NCI-H2227 (cell line): ENCODE data around the gene TMEM184B.

ENCODE experiments used
- DNase-seq: peaks from one replicate; lab custom pipeline; 2025; ENCODE audit not compliant: unreplicated experiment; lab: John Stamatoyannopoulos, UW

Gene TMEM184B

DNA sequence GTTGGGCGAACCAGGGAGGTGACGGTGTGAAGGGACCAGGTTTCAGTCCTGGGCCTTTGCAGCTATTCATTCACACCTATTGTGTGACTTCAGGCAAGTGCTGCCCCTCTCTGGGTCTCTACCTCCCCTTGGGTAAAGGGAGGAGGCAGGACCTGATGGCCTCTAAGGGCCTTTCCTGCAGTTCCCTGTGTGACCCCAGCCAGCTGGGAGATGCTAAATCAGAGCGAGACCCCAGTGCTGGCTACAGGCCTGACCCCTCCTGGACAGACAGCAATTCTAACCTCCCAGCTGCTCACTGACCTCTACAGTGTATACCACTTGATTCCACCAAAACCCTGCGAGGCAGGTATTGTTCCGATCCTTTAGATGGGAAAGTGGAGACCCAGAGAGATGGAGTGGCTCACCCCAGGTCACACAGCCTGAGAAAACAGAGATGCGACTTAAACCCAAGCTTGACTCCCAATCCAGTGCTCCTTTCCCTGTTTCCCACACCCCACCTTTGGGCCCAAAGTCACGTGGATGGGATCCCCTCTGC is 64.8 kb downstream of the TMEM184B start:
- DNase-seq: no peak

DNA sequence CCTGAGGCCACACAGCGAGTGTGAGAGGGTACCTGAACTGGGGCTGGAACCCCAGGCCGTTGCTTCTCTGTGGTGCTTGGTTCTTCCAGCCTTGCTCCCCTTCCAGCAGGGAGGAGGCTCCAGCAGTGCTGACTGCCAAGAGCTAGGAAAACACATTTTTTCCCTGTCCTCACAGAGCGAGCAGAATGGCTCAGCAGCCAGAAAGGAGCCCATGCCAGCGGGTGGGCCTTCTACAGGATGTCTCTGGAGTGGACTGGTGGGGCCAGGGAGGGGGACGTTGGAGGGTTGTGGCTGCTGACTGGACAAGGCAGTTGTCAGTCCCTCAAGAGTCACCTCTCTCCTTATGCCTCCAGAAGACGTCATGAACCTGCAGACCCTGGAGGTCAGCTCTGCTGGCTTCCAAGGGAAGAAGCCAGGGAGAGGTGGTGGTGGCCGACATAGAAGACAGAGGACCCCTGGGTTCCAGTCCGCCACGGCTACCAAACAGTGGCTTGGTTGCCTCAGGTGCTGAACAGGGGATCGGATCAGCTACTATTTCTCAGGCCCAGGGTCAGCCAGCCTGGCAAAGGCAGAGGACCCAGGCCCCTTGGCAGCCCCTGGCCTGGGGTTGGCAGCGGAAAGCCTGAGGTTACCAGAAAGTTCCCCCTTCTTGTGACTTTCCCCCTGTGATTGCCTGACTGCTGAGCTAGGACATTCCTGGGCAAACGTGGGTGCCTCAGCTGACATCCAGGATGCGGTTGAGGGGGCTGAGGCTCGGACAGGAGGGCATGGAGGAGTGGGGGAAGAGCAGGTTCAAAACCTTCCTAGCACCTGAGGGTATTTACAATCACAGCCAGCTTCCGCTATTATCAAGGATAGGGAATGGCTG is 67.3 kb downstream of the TMEM184B start:
- no peak for DNase-seq

GRCh38 chr22:38204784-38205183 is 68.0 kb downstream of the TMEM184B start:
- DNase-seq: no peak

GRCh38 chr22:38203855-38204514 is 68.8 kb downstream of the TMEM184B start:
- no peak for DNase-seq

DNA sequence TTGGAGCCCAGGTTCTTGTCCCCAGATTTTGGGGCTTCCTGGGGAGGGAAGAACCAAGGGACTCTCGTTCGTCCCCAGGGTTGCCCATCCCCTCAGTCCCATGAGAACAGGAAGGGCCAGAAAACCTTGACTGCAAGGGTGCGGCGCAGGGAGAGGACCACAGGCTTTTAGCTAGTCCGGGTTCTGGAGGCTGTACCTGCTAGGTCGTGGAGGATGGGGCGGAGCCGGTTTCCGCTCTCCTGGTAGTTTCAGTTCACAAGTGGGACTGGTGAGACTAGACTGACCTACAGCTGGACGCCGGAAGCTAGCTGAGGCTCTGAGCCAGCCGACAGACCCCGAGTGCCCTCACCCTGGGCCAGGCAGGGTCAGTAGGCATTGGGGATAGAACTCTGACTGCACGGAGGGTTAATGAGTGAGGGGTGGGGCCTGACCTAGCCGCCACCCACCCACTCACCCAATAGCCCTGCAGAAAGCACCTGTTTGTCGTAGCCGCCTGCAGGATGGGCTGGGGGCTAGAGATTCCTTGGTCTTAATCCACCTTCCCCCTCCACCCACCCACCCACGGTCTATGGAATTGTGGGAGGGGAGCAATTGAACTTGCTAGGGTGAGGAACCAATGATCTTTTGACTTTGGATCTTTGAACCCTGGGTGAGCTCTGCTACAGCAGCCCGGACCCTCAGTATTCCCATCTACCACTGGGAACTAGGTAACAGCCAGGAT is 69.6 kb downstream of the TMEM184B start:
- peak; percentile 38 for DNase-seq

GRCh38 chr22:38202437-38203089 is 70.2 kb downstream of the TMEM184B start:
- DNase-seq: peak; percentile 65

DNA sequence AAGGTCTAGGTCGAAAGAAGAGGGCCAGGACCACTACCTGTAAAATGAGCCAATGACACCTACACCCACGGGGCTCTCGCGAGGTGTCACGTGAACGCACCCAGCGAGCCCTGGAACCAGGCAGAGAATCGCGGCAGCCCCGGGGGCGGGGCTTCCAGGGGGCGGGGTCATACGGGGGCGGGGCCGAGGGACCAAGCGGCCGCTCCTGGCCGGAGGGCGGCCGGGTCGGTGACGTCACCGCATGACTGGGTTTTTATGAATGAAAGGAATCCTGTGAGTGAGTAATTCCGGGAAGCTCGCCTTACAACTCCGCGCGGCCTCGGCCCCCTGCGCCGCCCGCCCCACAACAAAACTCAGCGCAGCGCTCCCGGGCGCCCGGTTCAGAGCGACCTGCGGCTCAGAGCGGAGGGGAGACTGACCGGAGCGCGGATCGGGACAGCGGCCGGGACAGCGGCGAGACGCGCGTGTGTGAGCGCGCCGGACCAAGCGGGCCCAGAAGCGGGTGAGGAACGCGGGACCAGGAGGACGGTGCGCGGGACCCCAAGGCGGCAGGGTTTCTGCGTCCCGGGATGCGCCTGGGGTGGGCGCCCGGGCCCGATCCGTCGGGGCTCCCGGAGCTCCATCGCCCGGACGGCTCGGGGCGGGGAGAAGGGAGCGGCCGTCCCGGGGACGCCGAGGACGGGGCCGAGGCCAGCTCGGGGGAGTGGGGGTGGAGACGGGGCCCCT is 70.9 kb downstream of the TMEM184B start, which contains the start of gene MAFF:
MAFF (plus strand) TSS at position 284 of the 726 bp plus-strand sequence. CDS start 11,860 bp downstream, outside the sequence.
- DNase-seq: peak; percentile 90

- DNase-seq: no peak
These were observed 71.5 kb downstream of the TMEM184B start for GRCh38 chr22:38201371-38201710.

DNA sequence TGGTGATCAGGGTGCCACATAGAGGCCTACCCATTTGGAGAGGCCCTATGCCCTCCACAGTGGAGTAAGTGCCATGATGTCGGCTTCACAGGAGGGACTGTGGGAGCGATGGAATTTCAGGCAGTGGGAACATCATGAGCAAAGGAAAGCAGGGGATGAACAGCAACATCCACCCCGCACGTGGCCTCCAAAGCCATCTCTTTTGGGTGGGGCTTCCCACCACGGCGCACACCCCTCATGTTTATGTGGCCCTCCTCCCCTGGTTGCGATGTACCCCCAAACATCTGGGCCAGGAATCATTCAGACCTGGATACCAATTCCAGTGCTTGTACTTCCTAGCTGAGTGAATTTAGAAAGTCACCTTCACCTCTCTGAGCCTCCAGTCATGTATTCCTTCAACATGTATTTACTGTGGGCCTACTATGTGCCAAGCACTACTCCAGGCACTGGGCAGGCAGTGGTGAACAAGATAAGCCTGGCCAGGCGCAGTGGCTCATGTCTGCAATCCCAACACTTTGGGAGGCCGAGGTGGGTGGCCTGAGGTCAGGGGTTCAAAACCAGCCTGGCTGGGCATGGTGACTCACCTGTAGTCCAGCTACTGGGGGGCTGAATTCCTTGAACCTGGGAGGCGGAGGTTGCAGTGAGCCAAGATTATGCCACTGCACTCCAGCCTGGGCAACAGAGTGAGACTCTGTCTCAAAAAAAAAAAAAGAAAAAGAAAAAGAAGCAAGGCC is 72.8 kb downstream of the TMEM184B start:
- no peak for DNase-seq

GRCh38 chr22:38196791-38197419 is 75.9 kb downstream of the TMEM184B start:
- peak; percentile 43 for DNase-seq

DNA sequence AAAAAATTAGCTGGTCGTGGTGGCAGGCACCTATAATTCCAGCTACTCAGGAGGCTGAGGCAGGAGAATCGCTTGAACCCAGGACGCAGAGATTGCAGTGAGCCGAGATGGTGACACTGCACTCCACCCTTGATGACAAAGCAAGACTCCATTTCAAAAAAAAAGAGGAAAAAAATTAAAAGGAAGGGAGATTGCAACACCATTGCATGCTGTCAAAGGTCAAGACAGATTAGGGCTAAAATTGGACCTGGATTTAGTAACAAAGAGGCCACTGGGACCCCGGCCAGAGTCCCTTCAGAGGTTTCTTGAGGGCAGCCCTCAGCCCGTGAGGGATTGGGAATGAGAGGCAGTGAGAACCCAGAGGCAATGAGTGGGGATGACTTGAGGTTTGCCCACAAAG is 79.2 kb downstream of the TMEM184B start:
- DNase-seq: no peak

DNA sequence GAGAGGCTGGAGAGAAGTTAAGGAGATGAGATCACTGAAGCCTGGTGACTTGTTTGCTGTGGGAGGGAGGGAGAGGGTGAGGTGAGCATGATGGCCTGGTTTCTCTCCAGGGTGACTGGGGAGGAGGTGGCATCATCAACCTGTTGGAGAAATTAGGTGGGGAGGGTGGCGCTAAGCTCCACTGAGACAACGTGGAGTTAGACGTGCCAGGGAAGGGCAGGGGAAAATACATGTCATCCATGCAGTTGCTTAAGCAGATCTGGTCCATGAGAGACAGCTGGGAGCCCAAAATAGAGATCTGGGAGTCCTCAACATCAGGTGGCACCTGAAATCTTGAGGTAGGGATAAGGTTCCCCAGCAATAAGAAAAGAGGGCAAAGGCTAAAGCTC is 80.3 kb downstream of the TMEM184B start:
- no peak for DNase-seq

DNA sequence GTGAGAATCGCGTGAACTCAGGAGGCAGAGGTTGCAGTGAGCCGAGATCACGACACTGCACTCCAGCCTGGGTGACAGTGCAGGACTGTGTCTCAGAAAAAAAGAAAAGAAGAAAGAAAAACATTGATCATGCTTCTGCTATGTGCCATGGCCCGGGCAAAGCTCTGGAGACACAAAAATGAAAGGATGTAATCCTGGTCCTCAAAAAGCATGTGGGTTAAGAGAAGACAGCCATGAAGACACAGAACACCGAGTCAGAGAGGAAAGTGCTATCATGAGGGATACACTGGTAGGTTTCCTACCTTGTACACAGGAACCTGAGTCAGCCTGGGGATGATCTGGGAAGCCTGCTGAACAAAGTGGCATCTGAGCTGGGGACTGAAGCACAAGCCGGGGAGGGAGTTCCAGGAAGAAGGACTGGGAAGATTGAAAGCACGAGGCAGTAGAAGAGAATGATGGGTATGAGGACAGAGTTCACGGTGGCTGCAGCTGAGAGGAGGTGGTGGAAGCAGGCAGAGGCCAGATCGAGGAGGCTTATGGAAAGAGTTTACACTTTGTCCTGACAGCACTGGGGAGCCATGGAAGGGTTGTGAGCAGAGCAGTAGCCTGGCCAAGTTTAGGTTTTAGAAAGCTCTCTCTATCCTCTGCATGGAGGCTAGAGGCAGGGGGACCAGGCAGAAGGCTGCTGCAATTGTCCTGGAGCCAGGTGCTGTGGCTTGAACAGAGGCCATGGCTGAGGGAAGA is 80.9 kb downstream of the TMEM184B start:
- DNase-seq: no peak

GRCh38 chr22:38191055-38191454 is 81.8 kb downstream of the TMEM184B start:
- DNase-seq: no peak

- DNase-seq: no peak
These were observed 82.2 kb downstream of the TMEM184B start for GRCh38 chr22:38190581-38190980.

DNA sequence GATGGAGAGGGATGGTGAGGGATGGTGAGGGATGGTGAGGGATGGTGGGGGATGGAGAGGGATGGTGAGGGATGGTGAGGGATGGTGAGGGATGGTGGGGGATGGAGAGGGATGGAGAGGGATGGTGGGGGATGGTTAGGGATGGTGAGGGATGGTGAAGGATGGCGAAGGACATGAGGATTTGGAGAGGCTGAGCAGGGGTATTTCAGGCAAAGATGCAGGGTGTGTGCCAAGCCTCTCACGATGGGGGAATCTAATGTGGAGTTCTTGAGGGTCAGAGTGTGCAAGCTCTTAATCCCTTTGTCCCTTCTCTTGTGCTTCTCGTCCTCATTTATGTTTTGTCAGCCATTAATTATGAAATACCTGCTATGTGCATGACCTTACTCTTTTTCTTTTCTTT is 83.7 kb downstream of the TMEM184B start:
- no peak for DNase-seq

DNA sequence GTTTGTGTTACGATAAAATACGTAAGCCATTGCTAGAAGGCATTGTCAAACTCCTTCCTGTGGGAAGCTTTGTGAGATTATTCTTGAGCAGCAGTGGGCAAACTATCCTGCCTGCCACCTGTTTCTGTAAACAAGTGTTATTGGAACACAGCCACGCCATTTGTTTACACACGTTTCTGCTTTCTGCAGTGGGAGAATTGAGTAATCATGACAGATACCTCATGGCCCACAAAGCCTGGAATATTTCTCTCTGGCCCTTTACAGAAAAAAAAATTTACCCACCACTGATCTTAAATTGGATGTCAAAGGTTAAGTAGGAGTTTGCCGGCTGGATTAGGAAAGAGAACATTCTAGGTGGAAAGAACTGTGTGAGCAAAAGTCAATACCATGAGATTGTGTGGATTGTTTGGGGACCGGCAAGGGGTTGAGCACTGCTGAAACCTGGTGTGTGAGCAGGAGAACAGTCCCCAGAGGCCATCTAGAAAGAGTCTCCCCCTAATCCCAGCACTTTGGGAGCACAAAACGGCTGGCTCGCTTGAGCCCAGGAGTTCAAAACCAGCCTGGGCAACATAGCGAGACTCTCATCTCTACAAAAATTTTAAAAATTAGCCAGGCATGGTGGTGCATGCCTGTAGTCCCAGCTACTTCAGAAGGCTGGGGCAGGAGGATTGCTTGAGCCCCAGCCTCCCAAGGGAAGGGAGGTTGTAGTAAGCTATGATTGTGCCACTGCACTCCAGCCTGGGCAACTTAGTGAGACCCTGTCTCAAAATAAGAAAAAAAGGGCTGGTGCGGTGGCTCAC is 85.2 kb downstream of the TMEM184B start:
- DNase-seq: peak; percentile 12

GRCh38 chr22:38186429-38186828 is 86.4 kb downstream of the TMEM184B start:
- no peak for DNase-seq
